ENCODE data around the gene LRRC34.

The LRRC34 gene

GRCh38 chr3:169812332-169813235 is at the start of gene LRRC34, which contains the start of gene LRRIQ4:
TSS of gene LRRC34 (minus strand) at chr3:169812904. CDS start at chr3:169812548, 356 bp downstream.
TSS of gene LRRIQ4 (plus strand) at chr3:169812870. CDS start at chr3:169821922, 9,052 bp downstream.
- Histone ChIP-seq H3K9me3 (ENCODE audit: control insufficient read depth, insufficient read depth, low read length) (no peaks in the 10 kb centered on the region), H3K36me3 (ENCODE audit: control insufficient read depth, insufficient read depth, low read length) (no peaks in the 10 kb centered on the region), H3K27ac (ENCODE audit: low read length) (no peak within 1 kb of the TSS), H3K4me3 (ENCODE audit: low read length) (peak within 1 kb of the TSS; percentile 54; the same call in 1 of the 2 replicates), H3K27me3 (ENCODE audit: control insufficient read depth, insufficient read depth, low read length) (no peaks in the 10 kb centered on the region; the same call in 1 of the 2 replicates), H3K4me1 (ENCODE audit: control insufficient read depth, insufficient read depth, low read length) (no peaks in the 10 kb centered on the region; the same call in 1 of the 2 replicates)
- WGBS (ENCODE audit: insufficient coverage, insufficient read length): no CpG with 5 or more reads among the region's 56 CpGs
- DNase-seq (ENCODE audit: low read depth, low spot score): no peak

DNA sequence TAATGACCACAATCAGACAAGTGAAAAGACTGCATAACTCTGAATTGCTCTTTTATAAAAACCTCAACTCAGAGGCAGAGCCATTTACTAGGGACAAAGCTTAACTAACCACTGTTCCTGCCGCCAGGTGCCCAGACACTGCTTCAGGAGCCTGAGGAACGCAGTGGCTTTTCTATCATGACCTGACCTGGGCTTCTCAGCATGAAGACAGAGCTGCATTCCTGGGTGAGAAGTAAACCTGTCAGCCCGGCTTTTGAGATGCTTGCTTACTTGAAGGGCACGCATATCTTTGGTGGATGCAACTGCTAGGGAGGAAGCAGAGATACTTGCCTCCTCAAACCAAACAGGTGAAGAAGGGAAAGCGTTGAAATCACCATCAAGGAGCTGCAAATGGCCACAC is 49.2 kb upstream of the LRRC34 start:
- Histone ChIP-seq H3K27ac (ENCODE audit: low read length) (no peak overlapping the region), H3K36me3 (ENCODE audit: control insufficient read depth, insufficient read depth, low read length) (no peaks in the 10 kb centered on the region), H3K4me3 (ENCODE audit: low read length) (no peak overlapping the region), H3K27me3 (ENCODE audit: control insufficient read depth, insufficient read depth, low read length) (no peaks in the 10 kb centered on the region), H3K9me3 (ENCODE audit: control insufficient read depth, insufficient read depth, low read length) (no peaks in the 10 kb centered on the region), H3K4me1 (ENCODE audit: control insufficient read depth, insufficient read depth, low read length) (no peaks in the 10 kb centered on the region; the same call in 1 of the 2 replicates)
- DNase-seq (ENCODE audit: low read depth, low spot score): peak; percentile 16
- no CpG with 5 or more reads among the region's 5 CpGs for WGBS (ENCODE audit: insufficient coverage, insufficient read length)

DNA sequence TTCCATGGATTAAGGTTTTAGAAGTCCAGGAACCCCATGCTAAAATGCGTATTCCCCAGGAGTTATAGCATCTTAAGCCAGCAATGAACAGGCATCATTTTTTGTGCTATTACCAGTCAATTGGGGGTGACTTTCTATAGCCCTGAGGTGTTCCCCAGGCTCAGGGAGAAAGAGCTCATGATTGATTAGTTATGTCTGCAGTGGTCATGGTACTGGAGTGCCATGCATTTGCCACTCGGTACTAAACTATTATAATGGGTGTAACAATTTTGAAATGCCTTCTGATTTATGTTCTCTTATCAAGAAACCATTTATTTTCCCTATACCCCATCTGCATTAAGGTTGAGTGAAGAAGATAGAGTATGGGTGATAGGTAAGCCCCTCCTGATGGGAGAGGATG is 45.1 kb upstream of the LRRC34 start:
- no peak overlapping the region for H3K27ac ChIP-seq (ENCODE audit: low read length)
- DNase-seq (ENCODE audit: low read depth, low spot score): no peak
- H3K27me3 ChIP-seq (ENCODE audit: control insufficient read depth, insufficient read depth, low read length): no peaks in the 10 kb centered on the region
- no peak overlapping the region for H3K4me3 ChIP-seq (ENCODE audit: low read length)
- no peaks in the 10 kb centered on the region for H3K36me3 ChIP-seq (ENCODE audit: control insufficient read depth, insufficient read depth, low read length)
- WGBS (ENCODE audit: insufficient coverage, insufficient read length): no CpG with 5 or more reads among the region's 2 CpGs
- no peaks in the 10 kb centered on the region for H3K9me3 ChIP-seq (ENCODE audit: control insufficient read depth, insufficient read depth, low read length)
- H3K4me1 ChIP-seq (ENCODE audit: control insufficient read depth, insufficient read depth, low read length): no peaks in the 10 kb centered on the region; the same call in 1 of the 2 replicates

GRCh38 chr3:169855514-169855913 is 42.8 kb upstream of the LRRC34 start:
- no peak for DNase-seq (ENCODE audit: low read depth, low spot score)
- WGBS (ENCODE audit: insufficient coverage, insufficient read length): no CpG with 5 or more reads among the region's 3 CpGs

GRCh38 chr3:169850618-169851017 is 37.9 kb upstream of the LRRC34 start:
- no peak for DNase-seq (ENCODE audit: low read depth, low spot score)
- H3K9me3 ChIP-seq (ENCODE audit: control insufficient read depth, insufficient read depth, low read length): no peaks in the 10 kb centered on the region
- no peaks in the 10 kb centered on the region for H3K27me3 ChIP-seq (ENCODE audit: control insufficient read depth, insufficient read depth, low read length)
- H3K27ac ChIP-seq (ENCODE audit: low read length): no peak overlapping the region
- no peaks in the 10 kb centered on the region for H3K36me3 ChIP-seq (ENCODE audit: control insufficient read depth, insufficient read depth, low read length)
- no peaks in the 10 kb centered on the region for H3K4me1 ChIP-seq (ENCODE audit: control insufficient read depth, insufficient read depth, low read length)
- H3K4me3 ChIP-seq (ENCODE audit: low read length): no peak overlapping the region

More at GRCh38 chr3:169855514-169855913, 42.8 kb upstream of the LRRC34 start:
- no peaks in the 10 kb centered on the region for H3K9me3 ChIP-seq (ENCODE audit: control insufficient read depth, insufficient read depth, low read length)
- no peaks in the 10 kb centered on the region for H3K4me1 ChIP-seq (ENCODE audit: control insufficient read depth, insufficient read depth, low read length)
- no peak overlapping the region for H3K4me3 ChIP-seq (ENCODE audit: low read length)
- no peak overlapping the region for H3K27ac ChIP-seq (ENCODE audit: low read length)
- no peaks in the 10 kb centered on the region for H3K36me3 ChIP-seq (ENCODE audit: control insufficient read depth, insufficient read depth, low read length)
- H3K27me3 ChIP-seq (ENCODE audit: control insufficient read depth, insufficient read depth, low read length): no peaks in the 10 kb centered on the region

DNA sequence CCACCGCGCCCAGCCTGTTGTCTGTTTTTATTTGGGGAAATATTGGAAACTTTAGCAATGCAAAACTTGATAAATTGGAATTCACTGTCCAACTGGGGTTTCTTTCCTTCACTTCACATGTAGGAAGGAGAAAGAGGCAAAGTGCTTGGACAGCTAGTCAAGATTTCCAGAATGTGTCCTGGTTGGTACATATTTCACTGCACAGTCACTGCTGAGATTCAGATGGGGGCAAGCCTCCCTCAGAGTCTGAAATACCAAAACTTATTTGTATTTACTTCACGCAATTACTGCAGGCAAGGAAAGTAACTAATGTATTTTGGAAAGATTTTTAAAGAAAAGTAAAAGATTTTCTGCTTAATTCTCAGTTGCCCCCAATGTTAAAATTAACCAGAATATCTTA is 36.0 kb upstream of the LRRC34 start:
- Histone ChIP-seq H3K27me3 (ENCODE audit: control insufficient read depth, insufficient read depth, low read length) (no peaks in the 10 kb centered on the region), H3K27ac (ENCODE audit: low read length) (no peak overlapping the region), H3K4me3 (ENCODE audit: low read length) (no peak overlapping the region), H3K4me1 (ENCODE audit: control insufficient read depth, insufficient read depth, low read length) (no peaks in the 10 kb centered on the region), H3K9me3 (ENCODE audit: control insufficient read depth, insufficient read depth, low read length) (no peaks in the 10 kb centered on the region), H3K36me3 (ENCODE audit: control insufficient read depth, insufficient read depth, low read length) (no peaks in the 10 kb centered on the region)
- no CpG with 5 or more reads among the region's 3 CpGs for WGBS (ENCODE audit: insufficient coverage, insufficient read length)
- DNase-seq (ENCODE audit: low read depth, low spot score): no peak

GRCh38 chr3:169847896-169848295 is 35.2 kb upstream of the LRRC34 start:
- H3K9me3 ChIP-seq (ENCODE audit: control insufficient read depth, insufficient read depth, low read length): no peaks in the 10 kb centered on the region
- DNase-seq (ENCODE audit: low read depth, low spot score): no peak
- H3K27me3 ChIP-seq (ENCODE audit: control insufficient read depth, insufficient read depth, low read length): no peaks in the 10 kb centered on the region
- no peak overlapping the region for H3K27ac ChIP-seq (ENCODE audit: low read length)
- H3K4me1 ChIP-seq (ENCODE audit: control insufficient read depth, insufficient read depth, low read length): no peaks in the 10 kb centered on the region
- no peak overlapping the region for H3K4me3 ChIP-seq (ENCODE audit: low read length)
- no CpG with 5 or more reads among the region's 4 CpGs for WGBS (ENCODE audit: insufficient coverage, insufficient read length)
- no peaks in the 10 kb centered on the region for H3K36me3 ChIP-seq (ENCODE audit: control insufficient read depth, insufficient read depth, low read length)

- DNase-seq (ENCODE audit: low read depth, low spot score): no peak
Measured at GRCh38 chr3:169846458-169847193, 33.9 kb upstream of the LRRC34 start.

GRCh38 chr3:169842960-169843359 is 30.3 kb upstream of the LRRC34 start:
- DNase-seq (ENCODE audit: low read depth, low spot score): no peak
- no peak overlapping the region for H3K27ac ChIP-seq (ENCODE audit: low read length)
- H3K36me3 ChIP-seq (ENCODE audit: control insufficient read depth, insufficient read depth, low read length): no peaks in the 10 kb centered on the region
- no peaks in the 10 kb centered on the region for H3K9me3 ChIP-seq (ENCODE audit: control insufficient read depth, insufficient read depth, low read length)
- H3K4me3 ChIP-seq (ENCODE audit: low read length): no peak overlapping the region
- WGBS (ENCODE audit: insufficient coverage, insufficient read length): no CpG with 5 or more reads among the region's 3 CpGs
- no peaks in the 10 kb centered on the region for H3K27me3 ChIP-seq (ENCODE audit: control insufficient read depth, insufficient read depth, low read length)
- no peaks in the 10 kb centered on the region for H3K4me1 ChIP-seq (ENCODE audit: control insufficient read depth, insufficient read depth, low read length)

More at GRCh38 chr3:169846458-169847193, 33.9 kb upstream of the LRRC34 start:
- WGBS (ENCODE audit: insufficient coverage, insufficient read length): no CpG with 5 or more reads among the region's 11 CpGs
- no peak overlapping the region for H3K4me3 ChIP-seq (ENCODE audit: low read length)
- no peaks in the 10 kb centered on the region for H3K9me3 ChIP-seq (ENCODE audit: control insufficient read depth, insufficient read depth, low read length)
- H3K36me3 ChIP-seq (ENCODE audit: control insufficient read depth, insufficient read depth, low read length): no peaks in the 10 kb centered on the region
- H3K27ac ChIP-seq (ENCODE audit: low read length): no peak overlapping the region
- H3K27me3 ChIP-seq (ENCODE audit: control insufficient read depth, insufficient read depth, low read length): no peaks in the 10 kb centered on the region
- H3K4me1 ChIP-seq (ENCODE audit: control insufficient read depth, insufficient read depth, low read length): no peaks in the 10 kb centered on the region

GRCh38 chr3:169841171-169841570 is 28.5 kb upstream of the LRRC34 start:
- Histone ChIP-seq H3K36me3 (ENCODE audit: control insufficient read depth, insufficient read depth, low read length) (no peaks in the 10 kb centered on the region), H3K4me1 (ENCODE audit: control insufficient read depth, insufficient read depth, low read length) (no peaks in the 10 kb centered on the region), H3K27ac (ENCODE audit: low read length) (no peak overlapping the region), H3K4me3 (ENCODE audit: low read length) (no peak overlapping the region), H3K27me3 (ENCODE audit: control insufficient read depth, insufficient read depth, low read length) (no peaks in the 10 kb centered on the region), H3K9me3 (ENCODE audit: control insufficient read depth, insufficient read depth, low read length) (no peaks in the 10 kb centered on the region)
- no CpG with 5 or more reads among the region's 4 CpGs for WGBS (ENCODE audit: insufficient coverage, insufficient read length)
- no peak for DNase-seq (ENCODE audit: low read depth, low spot score)
